ENCODE results near the gene GSTM3.

- TF ChIP-seq CTCF (IDR thresholded peaks at IDR 0.05; ENCODE audit: insufficient read depth, low read length, poor library complexity, severe bottlenecking) (peak; percentile 86), EZH2phosphoT487 (conservative IDR thresholded peaks at IDR 0.05; ENCODE audit: low read length) (no peak)
Measured at GRCh38 chr1:109776911-109777310, 36.1 kb upstream of the GSTM3 start.

All from SU-DHL-6 (cell line).